ENCODE measurements around the gene MED31. TPM values are rescaled to one million over a fixed set of nuclear protein-coding genes. Genes with fewer than 3 reads are reported as not detected.
"Not testable (repeated sequence)": the region's sequence is repeated elsewhere in the genome, so short reads cannot be mapped to it uniquely, and the experiment has no call there.

Gene MED31
- total and polyA plus RNA-seq, 2 experiments from 2014 or later, result 5.5 to 49.3 TPM

DNA sequence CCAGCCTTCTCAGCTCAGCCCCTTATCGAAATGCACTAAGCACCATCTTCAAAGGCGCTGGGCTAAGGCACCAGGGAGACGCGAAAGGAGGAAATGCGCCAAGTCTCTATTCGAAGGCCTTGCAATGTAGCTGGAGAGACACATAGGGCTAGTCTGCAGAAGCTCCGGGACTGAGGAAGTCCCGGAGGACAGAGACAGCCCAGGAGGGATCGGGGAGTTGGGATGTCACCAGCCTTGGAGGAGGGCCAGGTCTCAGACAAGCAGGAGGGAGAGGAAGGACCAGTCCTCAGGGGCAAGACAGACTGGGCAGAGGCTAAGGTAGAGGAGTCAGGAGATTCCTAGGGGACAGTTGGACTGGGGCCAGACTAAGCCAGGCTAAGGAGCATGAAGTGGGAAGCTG, 8.7 kb upstream of the MED31 start (continued):
- no peak for TF ChIP-seq CREB1 (CRISPR knock-in tag; IDR thresholded peaks at IDR 0.05; ENCODE audit: low read depth)
- TF ChIP-seq ZNF331 (CRISPR knock-in tag; IDR thresholded peaks at IDR 0.05; ENCODE audit: low read depth), result no peak
- no peak for TF ChIP-seq POLR2AphosphoS5 (IDR thresholded peaks at IDR 0.05; ENCODE audit: low read depth)
- TF ChIP-seq, protein P1, sequence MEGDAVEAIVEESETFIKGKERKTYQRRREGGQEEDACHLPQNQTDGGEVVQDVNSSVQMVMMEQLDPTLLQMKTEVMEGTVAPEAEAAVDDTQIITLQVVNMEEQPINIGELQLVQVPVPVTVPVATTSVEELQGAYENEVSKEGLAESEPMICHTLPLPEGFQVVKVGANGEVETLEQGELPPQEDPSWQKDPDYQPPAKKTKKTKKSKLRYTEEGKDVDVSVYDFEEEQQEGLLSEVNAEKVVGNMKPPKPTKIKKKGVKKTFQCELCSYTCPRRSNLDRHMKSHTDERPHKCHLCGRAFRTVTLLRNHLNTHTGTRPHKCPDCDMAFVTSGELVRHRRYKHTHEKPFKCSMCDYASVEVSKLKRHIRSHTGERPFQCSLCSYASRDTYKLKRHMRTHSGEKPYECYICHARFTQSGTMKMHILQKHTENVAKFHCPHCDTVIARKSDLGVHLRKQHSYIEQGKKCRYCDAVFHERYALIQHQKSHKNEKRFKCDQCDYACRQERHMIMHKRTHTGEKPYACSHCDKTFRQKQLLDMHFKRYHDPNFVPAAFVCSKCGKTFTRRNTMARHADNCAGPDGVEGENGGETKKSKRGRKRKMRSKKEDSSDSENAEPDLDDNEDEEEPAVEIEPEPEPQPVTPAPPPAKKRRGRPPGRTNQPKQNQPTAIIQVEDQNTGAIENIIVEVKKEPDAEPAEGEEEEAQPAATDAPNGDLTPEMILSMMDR (conservative IDR thresholded peaks at IDR 0.05; ENCODE audit: low read depth in 2 of 2), result no peak
- TF ChIP-seq STAT1 (IDR thresholded peaks at IDR 0.05; ENCODE audit: unreplicated experiment), result no peak
- TF ChIP-seq NANOG (IDR thresholded peaks at IDR 0.05; ENCODE audit: borderline replicate concordance), result no peak
- TF ChIP-seq EZH2phosphoT487 (IDR thresholded peaks at IDR 0.05; ENCODE audit: unreplicated experiment), result no peak

DNA sequence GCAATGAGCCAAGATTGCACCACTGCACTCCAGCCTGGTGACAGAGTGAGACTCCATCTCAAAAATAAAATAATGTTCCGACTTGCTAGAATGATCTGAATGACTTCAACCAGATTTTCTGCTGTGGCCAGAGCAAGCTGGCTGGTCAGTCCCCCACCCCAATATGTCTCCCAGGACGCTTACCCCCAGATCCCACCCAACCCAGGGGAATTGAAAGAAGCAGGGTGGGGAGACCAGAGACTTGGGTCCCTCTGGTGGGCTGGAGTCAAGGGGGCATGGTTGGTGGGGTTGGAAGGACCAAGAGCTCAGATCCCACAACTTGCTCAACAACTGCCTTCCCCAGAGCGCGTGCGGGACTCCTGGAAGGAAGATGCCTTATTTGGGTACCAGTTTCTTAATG, 7.0 kb upstream of the MED31 start:
- not testable (repeated sequence) for H3K9me2 ChIP-seq (ENCODE audit: insufficient read depth); H3K9me3 Mint-ChIP-seq; H3K79me2 ChIP-seq (replicated peaks; ENCODE audit: insufficient read depth); H3K4me2 ChIP-seq; H3K4me1 ChIP-seq (ENCODE audit: insufficient read depth); ATAC-seq; H4K20me1 ChIP-seq (replicated peaks; ENCODE audit: insufficient read depth); H3K36me3 ChIP-seq (ENCODE audit: insufficient read depth); H3K36me3 Mint-ChIP-seq (ENCODE audit: low read depth); H3K27ac Mint-ChIP-seq; H3K27ac ChIP-seq (ENCODE audit: low read depth); H3K4me3 ChIP-seq; H2AFZ ChIP-seq; DNase-seq (ENCODE audit: low spot score)
- Mint-ChIP-seq H3K27me3 (ENCODE audit: insufficient read depth, low read depth, poor library complexity) (peaks cover 41% of the 10 kb centered on the region), H3K4me3 (peak overlapping the region; percentile 85), H3K4me1 (peaks cover 27% of the 10 kb centered on the region)
- Histone ChIP-seq H3K27me3 (ENCODE audit: insufficient read depth) (peaks cover 51% of the 10 kb centered on the region), H3F3A (replicated peaks; ENCODE audit: low read depth) (0 out of 2 replicates have a peak, but pooled peaks cover 11% of the 10 kb centered on the region)

DNA sequence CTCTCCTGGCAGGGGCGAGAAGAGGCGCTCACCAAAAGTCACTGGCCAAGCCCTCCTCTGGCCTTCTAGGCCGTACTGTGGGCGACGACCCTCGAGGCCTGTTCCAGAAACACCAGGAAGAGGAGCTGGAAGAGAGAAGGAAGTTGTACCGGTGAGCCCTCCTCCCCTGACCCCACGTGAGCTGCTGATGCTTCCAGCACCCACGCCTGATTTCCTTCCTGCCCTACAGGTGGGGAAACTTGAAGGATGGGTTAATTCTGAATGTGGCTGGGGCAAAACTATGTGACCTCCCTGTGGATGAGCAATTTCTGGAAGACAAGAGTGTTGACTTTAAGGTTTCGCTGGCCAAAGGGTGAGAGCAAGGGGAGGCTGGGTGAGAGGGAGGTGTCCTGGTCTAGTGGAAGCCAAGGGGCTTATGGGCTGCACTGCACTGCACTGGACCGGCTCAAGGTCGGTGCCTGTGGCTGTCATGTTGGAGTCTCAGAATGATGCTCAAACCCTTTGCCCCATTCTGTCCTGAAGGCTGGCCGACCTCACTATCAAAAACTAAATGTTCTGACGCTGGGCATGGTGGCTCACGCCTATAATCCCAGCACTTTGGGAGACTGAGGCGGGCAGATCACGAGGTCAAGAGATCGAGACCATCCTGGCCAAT, 6.4 kb upstream of the MED31 start:
- Histone ChIP-seq H3K4me1 (ENCODE audit: insufficient read depth) (peaks cover 10% of the 10 kb centered on the region), H3K27me3 (ENCODE audit: insufficient read depth) (peaks cover 57% of the 10 kb centered on the region), H3K4me2 (peak overlapping the region; percentile 91), H4K20me1 (replicated peaks; ENCODE audit: insufficient read depth) (no peaks in the 10 kb centered on the region), H2AFZ (no peak overlapping the region; the same call in 1 of the 2 replicates), H3K36me3 (ENCODE audit: insufficient read depth) (no peaks in the 10 kb centered on the region), H3K4me3 (peak overlapping the region; percentile 67), H3K79me2 (replicated peaks; ENCODE audit: insufficient read depth) (no peaks in the 10 kb centered on the region; the same call in 1 of the 2 replicates), H3K9me2 (ENCODE audit: insufficient read depth) (no peaks in the 10 kb centered on the region), H3K27ac (ENCODE audit: low read depth) (no peak overlapping the region), H3F3A (replicated peaks; ENCODE audit: low read depth) (0 out of 2 replicates have a peak, but pooled peaks cover 11% of the 10 kb centered on the region)
- Mint-ChIP-seq H3K9me3 (no peaks in the 10 kb centered on the region; the same call in 2 of the 3 replicates), H3K27ac (peak overlapping the region; percentile 27; the same call in 1 of the 2 replicates), H3K36me3 (ENCODE audit: low read depth) (no peaks in the 10 kb centered on the region), H3K4me1 (peaks cover 31% of the 10 kb centered on the region), H3K4me3 (peak overlapping the region; percentile 85), H3K27me3 (ENCODE audit: insufficient read depth, low read depth, poor library complexity) (peaks cover 44% of the 10 kb centered on the region)
- DNase-seq (ENCODE audit: low spot score) (no peak), ATAC-seq (no peak)
- TF ChIP-seq EZH2phosphoT487 (IDR thresholded peaks at IDR 0.05; ENCODE audit: unreplicated experiment), result no peak
- TF ChIP-seq ZNF114 (CRISPR knock-in tag; IDR thresholded peaks at IDR 0.05), result no peak
- TF ChIP-seq STAT1 (IDR thresholded peaks at IDR 0.05; ENCODE audit: unreplicated experiment), result no peak
- no peak for TF ChIP-seq EZH2 (IDR thresholded peaks at IDR 0.05; ENCODE audit: low read depth, unreplicated experiment)
- TF ChIP-seq JUNB (IDR thresholded peaks at IDR 0.05; ENCODE audit: unreplicated experiment), result no peak
- TF ChIP-seq, protein P2, sequence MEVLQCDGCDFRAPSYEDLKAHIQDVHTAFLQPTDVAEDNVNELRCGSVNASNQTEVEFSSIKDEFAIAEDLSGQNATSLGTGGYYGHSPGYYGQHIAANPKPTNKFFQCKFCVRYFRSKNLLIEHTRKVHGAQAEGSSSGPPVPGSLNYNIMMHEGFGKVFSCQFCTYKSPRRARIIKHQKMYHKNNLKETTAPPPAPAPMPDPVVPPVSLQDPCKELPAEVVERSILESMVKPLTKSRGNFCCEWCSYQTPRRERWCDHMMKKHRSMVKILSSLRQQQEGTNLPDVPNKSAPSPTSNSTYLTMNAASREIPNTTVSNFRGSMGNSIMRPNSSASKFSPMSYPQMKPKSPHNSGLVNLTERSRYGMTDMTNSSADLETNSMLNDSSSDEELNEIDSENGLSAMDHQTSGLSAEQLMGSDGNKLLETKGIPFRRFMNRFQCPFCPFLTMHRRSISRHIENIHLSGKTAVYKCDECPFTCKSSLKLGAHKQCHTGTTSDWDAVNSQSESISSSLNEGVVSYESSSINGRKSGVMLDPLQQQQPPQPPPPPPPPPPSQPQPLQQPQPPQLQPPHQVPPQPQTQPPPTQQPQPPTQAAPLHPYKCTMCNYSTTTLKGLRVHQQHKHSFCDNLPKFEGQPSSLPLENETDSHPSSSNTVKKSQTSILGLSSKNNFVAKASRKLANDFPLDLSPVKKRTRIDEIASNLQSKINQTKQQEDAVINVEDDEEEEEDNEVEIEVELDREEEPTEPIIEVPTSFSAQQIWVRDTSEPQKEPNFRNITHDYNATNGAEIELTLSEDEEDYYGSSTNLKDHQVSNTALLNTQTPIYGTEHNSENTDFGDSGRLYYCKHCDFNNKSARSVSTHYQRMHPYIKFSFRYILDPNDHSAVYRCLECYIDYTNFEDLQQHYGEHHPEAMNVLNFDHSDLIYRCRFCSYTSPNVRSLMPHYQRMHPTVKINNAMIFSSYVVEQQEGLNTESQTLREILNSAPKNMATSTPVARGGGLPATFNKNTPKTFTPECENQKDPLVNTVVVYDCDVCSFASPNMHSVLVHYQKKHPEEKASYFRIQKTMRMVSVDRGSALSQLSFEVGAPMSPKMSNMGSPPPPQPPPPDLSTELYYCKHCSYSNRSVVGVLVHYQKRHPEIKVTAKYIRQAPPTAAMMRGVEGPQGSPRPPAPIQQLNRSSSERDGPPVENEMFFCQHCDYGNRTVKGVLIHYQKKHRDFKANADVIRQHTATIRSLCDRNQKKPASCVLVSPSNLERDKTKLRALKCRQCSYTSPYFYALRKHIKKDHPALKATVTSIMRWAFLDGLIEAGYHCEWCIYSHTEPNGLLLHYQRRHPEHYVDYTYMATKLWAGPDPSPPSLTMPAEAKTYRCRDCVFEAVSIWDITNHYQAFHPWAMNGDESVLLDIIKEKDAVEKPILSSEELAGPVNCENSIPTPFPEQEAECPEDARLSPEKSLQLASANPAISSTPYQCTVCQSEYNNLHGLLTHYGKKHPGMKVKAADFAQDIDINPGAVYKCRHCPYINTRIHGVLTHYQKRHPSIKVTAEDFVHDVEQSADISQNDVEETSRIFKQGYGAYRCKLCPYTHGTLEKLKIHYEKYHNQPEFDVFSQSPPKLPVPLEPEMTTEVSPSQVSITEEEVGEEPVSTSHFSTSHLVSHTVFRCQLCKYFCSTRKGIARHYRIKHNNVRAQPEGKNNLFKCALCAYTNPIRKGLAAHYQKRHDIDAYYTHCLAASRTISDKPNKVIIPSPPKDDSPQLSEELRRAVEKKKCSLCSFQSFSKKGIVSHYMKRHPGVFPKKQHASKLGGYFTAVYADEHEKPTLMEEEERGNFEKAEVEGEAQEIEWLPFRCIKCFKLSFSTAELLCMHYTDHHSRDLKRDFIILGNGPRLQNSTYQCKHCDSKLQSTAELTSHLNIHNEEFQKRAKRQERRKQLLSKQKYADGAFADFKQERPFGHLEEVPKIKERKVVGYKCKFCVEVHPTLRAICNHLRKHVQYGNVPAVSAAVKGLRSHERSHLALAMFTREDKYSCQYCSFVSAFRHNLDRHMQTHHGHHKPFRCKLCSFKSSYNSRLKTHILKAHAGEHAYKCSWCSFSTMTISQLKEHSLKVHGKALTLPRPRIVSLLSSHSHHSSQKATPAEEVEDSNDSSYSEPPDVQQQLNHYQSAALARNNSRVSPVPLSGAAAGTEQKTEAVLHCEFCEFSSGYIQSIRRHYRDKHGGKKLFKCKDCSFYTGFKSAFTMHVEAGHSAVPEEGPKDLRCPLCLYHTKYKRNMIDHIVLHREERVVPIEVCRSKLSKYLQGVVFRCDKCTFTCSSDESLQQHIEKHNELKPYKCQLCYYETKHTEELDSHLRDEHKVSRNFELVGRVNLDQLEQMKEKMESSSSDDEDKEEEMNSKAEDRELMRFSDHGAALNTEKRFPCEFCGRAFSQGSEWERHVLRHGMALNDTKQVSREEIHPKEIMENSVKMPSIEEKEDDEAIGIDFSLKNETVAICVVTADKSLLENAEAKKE (CRISPR knock-in tag; IDR thresholded peaks at IDR 0.05), result no peak
- no peak for TF ChIP-seq ZNF331 (CRISPR knock-in tag; IDR thresholded peaks at IDR 0.05; ENCODE audit: low read depth)
